Astrocyte (in vitro differentiated cells and primary cell): ENCODE measurements around the gene KDM4B. TPM values are rescaled to one million over a fixed set of nuclear protein-coding genes. Genes with fewer than 3 reads are reported as not detected.

Experiments
- DNase-seq: peaks from one replicate; pipeline ENCODE4 v3.0.0-alpha.2; 2010; ENCODE audit warnings: low read depth
- FAIRE-seq: peaks from 2 replicates; lab custom pipeline; 2011; peaks lifted over from hg19 to GRCh38; lab: Jason Lieb, UNC
- H2AFZ ChIP-seq: 2 replicates; pipeline ENCODE4 v1.6.0; 2012; ENCODE audit warnings: low read depth, low read length, inconsistent platforms
- H3K27ac ChIP-seq: 2 replicates; pipeline ENCODE4 v1.5.1; 2011; ENCODE audit warnings: low read depth, low read length, inconsistent platforms
- H3K27me3 ChIP-seq: 2 replicates; pipeline ENCODE4 v1.6.0; 2011; ENCODE audit warnings: low read length, inconsistent platforms; ENCODE audit not compliant: insufficient read depth
- H3K36me3 ChIP-seq: 2 replicates; pipeline ENCODE4 v1.5.1; 2011; ENCODE audit warnings: low read length, inconsistent platforms; ENCODE audit not compliant: insufficient read depth
- H3K4me1 ChIP-seq: 2 replicates; pipeline ENCODE4 v1.5.1; 2011; ENCODE audit warnings: low read length, inconsistent platforms; ENCODE audit not compliant: insufficient read depth
- H3K4me2 ChIP-seq: 2 replicates; pipeline ENCODE4 v1.6.0; 2012; ENCODE audit warnings: low read length, inconsistent platforms
- H3K4me3 ChIP-seq: 2 replicates; pipeline ENCODE4 v1.5.1; 2011; ENCODE audit warnings: low read depth, mild to moderate bottlenecking, low read length, inconsistent platforms; ENCODE audit not compliant: insufficient read depth
- H3K79me2 ChIP-seq: 2 replicates; pipeline ENCODE4 v1.6.0; 2012; ENCODE audit warnings: mild to moderate bottlenecking, low read length, inconsistent platforms; ENCODE audit not compliant: insufficient read depth
- H3K9ac ChIP-seq: 2 replicates; pipeline ENCODE4 v1.6.0; 2012; ENCODE audit warnings: mild to moderate bottlenecking, low read length, inconsistent platforms
- H3K9me3 ChIP-seq: 2 replicates; pipeline ENCODE4 v1.5.1; 2012; ENCODE audit warnings: low read depth, mild to moderate bottlenecking, low read length, inconsistent platforms; ENCODE audit not compliant: insufficient read depth
- H4K20me1 ChIP-seq: 2 replicates; pipeline ENCODE4 v1.6.0; 2012; ENCODE audit warnings: low read length, inconsistent platforms; ENCODE audit not compliant: insufficient read depth
- H3K27ac Mint-ChIP-seq: one replicate; pipeline ENCODE4 v1.8.0; 2021; ENCODE audit warnings: mild to moderate bottlenecking, mixed read lengths; ENCODE audit not compliant: unreplicated experiment
- H3K27me3 Mint-ChIP-seq: one replicate; pipeline ENCODE4 v1.8.0; 2021; ENCODE audit warnings: low read depth, mixed read lengths; ENCODE audit not compliant: unreplicated experiment
- H3K36me3 Mint-ChIP-seq: one replicate; pipeline ENCODE4 v1.8.0; 2021; ENCODE audit warnings: low read depth, mixed read lengths; ENCODE audit not compliant: unreplicated experiment
- H3K4me1 Mint-ChIP-seq: one replicate; pipeline ENCODE4 v1.8.0; 2021; ENCODE audit warnings: low read depth, mixed read lengths; ENCODE audit not compliant: unreplicated experiment
- H3K4me3 Mint-ChIP-seq: one replicate; pipeline ENCODE4 v1.8.0; 2021; ENCODE audit warnings: mild to moderate bottlenecking, moderate library complexity, mixed read lengths; ENCODE audit not compliant: unreplicated experiment
- H3K9me3 Mint-ChIP-seq: one replicate; pipeline ENCODE4 v1.8.0; 2021; ENCODE audit warnings: mild to moderate bottlenecking, mixed read lengths; ENCODE audit not compliant: unreplicated experiment
- CTCF ChIP-seq: IDR thresholded peaks from 2 replicates; pipeline ENCODE4 v1.5.1; 2011; ENCODE audit warnings: low read depth, mild to moderate bottlenecking, inconsistent platforms, low read length, moderate library complexity; ENCODE audit not compliant: insufficient read depth
- EZH2 ChIP-seq: IDR thresholded peaks from 2 replicates; pipeline ENCODE4 v1.6.1; 2012; ENCODE audit warnings: mild to moderate bottlenecking, low read length, inconsistent platforms; ENCODE audit not compliant: insufficient read depth
- total RNA-seq: library from RNA; stranded (reverse); gene quantifications from 2 replicates; pipeline ENCODE4 v1.2.1, GENCODE V29; 2021

Gene KDM4B
- total RNA-seq, 1 donor from 2014 or later = 55.2 TPM

GRCh38 chr19:5131031-5131505 is 162.2 kb downstream of the KDM4B start:
- FAIRE-seq = no peak

DNA sequence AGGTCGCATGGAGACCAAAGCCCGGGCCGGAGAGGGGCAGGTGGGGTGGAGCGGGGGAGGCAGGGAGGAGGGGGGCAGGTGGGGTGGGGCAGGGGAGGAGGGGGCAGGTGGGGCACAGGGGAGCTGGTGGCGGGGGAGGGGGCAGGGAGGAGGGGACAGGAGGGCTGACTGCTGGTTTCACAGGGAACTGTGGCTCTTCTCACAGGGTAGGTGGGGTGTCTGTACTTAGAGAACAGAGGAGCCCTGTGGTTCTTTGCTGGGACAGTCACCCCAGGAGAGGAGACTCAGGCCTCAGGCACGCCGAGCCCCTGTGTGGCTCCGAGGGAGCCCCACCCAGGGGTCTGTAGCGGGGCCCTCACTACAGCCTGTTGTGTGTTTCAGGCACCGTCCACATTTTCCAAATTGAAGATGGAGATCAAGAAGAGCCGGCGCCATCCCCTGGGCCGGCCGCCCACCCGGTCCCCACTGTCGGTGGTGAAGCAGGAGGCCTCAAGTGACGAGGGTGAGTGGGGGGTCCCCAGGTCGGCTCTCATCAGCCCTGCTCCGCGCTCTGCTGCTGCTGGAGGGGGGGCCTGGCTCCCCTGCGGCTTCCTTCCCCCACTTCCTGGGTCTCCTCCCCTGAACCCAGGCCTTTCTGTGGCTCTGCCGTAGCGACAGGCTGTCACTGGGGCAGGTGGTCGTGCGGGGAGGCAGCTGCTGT is 162.7 kb downstream of the KDM4B start:
- Histone ChIP-seq H3K79me2 (no peaks in the 10 kb centered on the region), H3K36me3 (no peaks in the 10 kb centered on the region), H3K9ac (no peak overlapping the region), H3K27ac (no peak overlapping the region), H3K4me1 (peaks cover 20% of the 10 kb centered on the region), H4K20me1 (peaks cover 10% of the 10 kb centered on the region), H2AFZ (no peak overlapping the region), H3K27me3 (no peaks in the 10 kb centered on the region), H3K9me3 (no peaks in the 10 kb centered on the region), H3K4me2 (no peak overlapping the region), H3K4me3 (no peak overlapping the region)
- TF ChIP-seq EZH2 (no peak), CTCF (no peak)
- Mint-ChIP-seq H3K27ac (peak overlapping the region; percentile 75), H3K4me1 (peaks cover 7% of the 10 kb centered on the region), H3K36me3 (peaks cover 12% of the 10 kb centered on the region), H3K9me3 (no peaks in the 10 kb centered on the region), H3K27me3 (no peaks in the 10 kb centered on the region), H3K4me3 (no peak overlapping the region)
- FAIRE-seq = no peak
- no peak for DNase-seq

More at GRCh38 chr19:5131031-5131505, 162.2 kb downstream of the KDM4B start:
- H3K4me1 Mint-ChIP-seq = peaks cover 7% of the 10 kb centered on the region
- peaks cover 12% of the 10 kb centered on the region for H3K36me3 Mint-ChIP-seq
- Histone ChIP-seq H3K27me3 (no peaks in the 10 kb centered on the region), H3K79me2 (no peaks in the 10 kb centered on the region), H3K9me3 (no peaks in the 10 kb centered on the region), H3K9ac (no peak overlapping the region), H3K36me3 (no peaks in the 10 kb centered on the region), H3K4me2 (no peak overlapping the region), H3K27ac (no peak overlapping the region), H2AFZ (no peak overlapping the region), H3K4me3 (no peak overlapping the region), H4K20me1 (peaks cover 10% of the 10 kb centered on the region), H3K4me1 (peaks cover 20% of the 10 kb centered on the region)
- H3K4me3 Mint-ChIP-seq = no peak overlapping the region
- no peak for DNase-seq
- H3K27me3 Mint-ChIP-seq = no peaks in the 10 kb centered on the region
- no peak overlapping the region for H3K27ac Mint-ChIP-seq
- no peak for TF ChIP-seq CTCF
- TF ChIP-seq EZH2 = no peak
- H3K9me3 Mint-ChIP-seq = no peaks in the 10 kb centered on the region

- FAIRE-seq (no peak), DNase-seq (no peak)
- Mint-ChIP-seq H3K27ac (peak overlapping the region; percentile 58), H3K27me3 (no peaks in the 10 kb centered on the region), H3K9me3 (no peaks in the 10 kb centered on the region), H3K4me3 (no peak overlapping the region), H3K36me3 (peaks cover 12% of the 10 kb centered on the region), H3K4me1 (peaks cover 7% of the 10 kb centered on the region)
- no peak overlapping the region for H3K4me3 ChIP-seq
- no peak overlapping the region for H3K27ac ChIP-seq
- no peak overlapping the region for H3K4me2 ChIP-seq
- no peak for TF ChIP-seq EZH2
- TF ChIP-seq CTCF = no peak
- peaks cover 10% of the 10 kb centered on the region for H4K20me1 ChIP-seq
- no peaks in the 10 kb centered on the region for H3K27me3 ChIP-seq
- no peak overlapping the region for H3K9ac ChIP-seq
- no peak overlapping the region for H2AFZ ChIP-seq
- no peaks in the 10 kb centered on the region for H3K79me2 ChIP-seq
- H3K9me3 ChIP-seq = no peaks in the 10 kb centered on the region
- no peaks in the 10 kb centered on the region for H3K36me3 ChIP-seq
- peaks cover 20% of the 10 kb centered on the region for H3K4me1 ChIP-seq
These were observed 163.3 kb downstream of the KDM4B start for GRCh38 chr19:5132206-5132560.
